Mesothelial cell of epicardium (in vitro differentiated cells): ENCODE data around the gene TMEM151B. TPM values are rescaled to one million over a fixed set of nuclear protein-coding genes. Genes with fewer than 3 reads are reported as not detected.
"Not testable (repeated sequence)": the region's sequence is repeated elsewhere in the genome, so short reads cannot be mapped to it uniquely, and the experiment has no call there.

Source experiments
- DNase-seq, 2 experiments: peaks; one replicate each; pipeline ENCODE4 v3.0.0; 2021; ENCODE audit warnings: low spot score in 2 of 2; ENCODE audit not compliant: unreplicated experiment in 2 of 2
- H3K27ac Mint-ChIP-seq: 2 replicates; pipeline ENCODE4 v1.8.0; 2021; ENCODE audit warnings: mixed read lengths
- H3K27me3 Mint-ChIP-seq: 2 replicates; pipeline ENCODE4 v1.8.0; 2021; ENCODE audit warnings: low read depth, mixed read lengths
- H3K36me3 Mint-ChIP-seq: 2 replicates; pipeline ENCODE4 v1.8.0; 2021; ENCODE audit warnings: mixed read lengths
- H3K4me1 Mint-ChIP-seq: 2 replicates; pipeline ENCODE4 v1.8.0; 2021; ENCODE audit warnings: mixed read lengths
- H3K4me3 Mint-ChIP-seq: 2 replicates; pipeline ENCODE4 v1.8.0; 2021; ENCODE audit warnings: mild to moderate bottlenecking, moderate library complexity, mixed read lengths
- H3K9me3 Mint-ChIP-seq: 2 replicates; pipeline ENCODE4 v1.8.0; 2021; ENCODE audit warnings: mixed read lengths
- CTCF ChIP-seq: fragments of 200-600 bp; sonication (generic); IDR thresholded peaks from one replicate; pipeline ENCODE4 v1.5.0; 2021; ENCODE audit warnings: antibody characterized with exemption; ENCODE audit not compliant: unreplicated experiment
- total RNA-seq: library from RNA; stranded (reverse); gene quantifications from 3 replicates; pipeline ENCODE4 v1.2.1, GENCODE V29; 2021

Gene TMEM151B
- total RNA-seq, 1 donor from 2014 or later = 0.56 TPM

- Mint-ChIP-seq H3K36me3 (no peaks in the 10 kb centered on the region), H3K27ac (no peak overlapping the region), H3K27me3 (peaks cover 2% of the 10 kb centered on the region), H3K4me3 (no peak overlapping the region), H3K9me3 (no peaks in the 10 kb centered on the region), H3K4me1 (peaks cover 51% of the 10 kb centered on the region)
- DNase-seq = no peak
- no peak for TF ChIP-seq CTCF
Observed at GRCh38 chr6:44230034-44230675, 40.1 kb upstream of the TMEM151B start.

- not testable (repeated sequence) for H3K36me3 Mint-ChIP-seq, H3K27me3 Mint-ChIP-seq, H3K4me3 Mint-ChIP-seq, H3K27ac Mint-ChIP-seq, DNase-seq, H3K9me3 Mint-ChIP-seq
- H3K4me1 Mint-ChIP-seq = peaks cover 51% of the 10 kb centered on the region
Observed at GRCh38 chr6:44231426-44231825, 38.8 kb upstream of the TMEM151B start.

- no peak overlapping the region for H3K4me3 Mint-ChIP-seq
- peaks cover 42% of the 10 kb centered on the region for H3K4me1 Mint-ChIP-seq
- no peak overlapping the region for H3K27ac Mint-ChIP-seq
- no peak for DNase-seq
- TF ChIP-seq CTCF = no peak
- H3K9me3 Mint-ChIP-seq = no peaks in the 10 kb centered on the region
- no peaks in the 10 kb centered on the region for H3K36me3 Mint-ChIP-seq
- no peaks in the 10 kb centered on the region for H3K27me3 Mint-ChIP-seq
Observed at GRCh38 chr6:44232676-44233566, 37.3 kb upstream of the TMEM151B start.

GRCh38 chr6:44233567-44234100, 36.6 kb upstream of the TMEM151B start:
- DNase-seq = no peak
- Mint-ChIP-seq H3K27me3 (no peaks in the 10 kb centered on the region), H3K9me3 (no peaks in the 10 kb centered on the region), H3K4me3 (no peak overlapping the region), H3K4me1 (peaks cover 42% of the 10 kb centered on the region), H3K36me3 (no peaks in the 10 kb centered on the region), H3K27ac (peak overlapping the region; percentile 84)
- no peak for TF ChIP-seq CTCF

- no peaks in the 10 kb centered on the region for H3K36me3 Mint-ChIP-seq
- TF ChIP-seq CTCF = peak; percentile 50
- no peaks in the 10 kb centered on the region for H3K9me3 Mint-ChIP-seq
- no peak for DNase-seq
- peaks cover 3% of the 10 kb centered on the region for H3K27me3 Mint-ChIP-seq
- peak overlapping the region; percentile 84 for H3K27ac Mint-ChIP-seq
- H3K4me1 Mint-ChIP-seq = peaks cover 35% of the 10 kb centered on the region
- no peak overlapping the region for H3K4me3 Mint-ChIP-seq
Observed at GRCh38 chr6:44234101-44235025, 35.9 kb upstream of the TMEM151B start.
